Measurements from ENCODE around the gene VWA5A.

The VWA5A gene

GRCh38 chr11:124090996-124091395, 24.3 kb upstream of the VWA5A start:
- H3K4me3 ChIP-seq (ENCODE audit: low read depth, low read length): no peak overlapping the region
- no peak for TF ChIP-seq CTCF (conservative IDR thresholded peaks at IDR 0.05; ENCODE audit: low read depth, low read length)
- no peak for DNase-seq (ENCODE audit: low read depth)

GRCh38 chr11:124093330-124093729, 21.9 kb upstream of the VWA5A start:
- TF ChIP-seq CTCF (conservative IDR thresholded peaks at IDR 0.05; ENCODE audit: low read depth, low read length): no peak
- no peak overlapping the region for H3K4me3 ChIP-seq (ENCODE audit: low read depth, low read length)
- no peak for DNase-seq (ENCODE audit: low read depth)

GRCh38 chr11:124094731-124095130, 20.5 kb upstream of the VWA5A start:
- TF ChIP-seq CTCF (conservative IDR thresholded peaks at IDR 0.05; ENCODE audit: low read depth, low read length): no peak
- DNase-seq (ENCODE audit: low read depth): no peak
- H3K4me3 ChIP-seq (ENCODE audit: low read depth, low read length): no peak overlapping the region

GRCh38 chr11:124096364-124096763, 18.9 kb upstream of the VWA5A start:
- no peak for DNase-seq (ENCODE audit: low read depth)
- no peak overlapping the region for H3K4me3 ChIP-seq (ENCODE audit: low read depth, low read length)
- no peak for TF ChIP-seq CTCF (conservative IDR thresholded peaks at IDR 0.05; ENCODE audit: low read depth, low read length)

GRCh38 chr11:124098141-124098540, 17.1 kb upstream of the VWA5A start:
- no peak for DNase-seq (ENCODE audit: low read depth)
- H3K4me3 ChIP-seq (ENCODE audit: low read depth, low read length): no peak overlapping the region
- no peak for TF ChIP-seq CTCF (conservative IDR thresholded peaks at IDR 0.05; ENCODE audit: low read depth, low read length)

GRCh38 chr11:124101737-124102136, 13.5 kb upstream of the VWA5A start:
- no peak for DNase-seq (ENCODE audit: low read depth)
- TF ChIP-seq CTCF (conservative IDR thresholded peaks at IDR 0.05; ENCODE audit: low read depth, low read length): no peak
- no peak overlapping the region for H3K4me3 ChIP-seq (ENCODE audit: low read depth, low read length)

GRCh38 chr11:124108156-124108555, 7.1 kb upstream of the VWA5A start:
- peak; percentile 71 for TF ChIP-seq CTCF (conservative IDR thresholded peaks at IDR 0.05; ENCODE audit: low read depth, low read length)
- DNase-seq (ENCODE audit: low read depth): peak; percentile 80
- no peak overlapping the region for H3K4me3 ChIP-seq (ENCODE audit: low read depth, low read length)

Measured in choroid plexus epithelial cell (primary cell).